GM18867 (cell line): Measurements from ENCODE around the gene CELSR2.
A peak's percentile ranks its signal among the peaks of the same experiment; 100 is the strongest.
"Not testable (repeated sequence)": the region's sequence is repeated elsewhere in the genome, so short reads cannot be mapped to it uniquely, and the experiment has no call there.

Experiments
- ATAC-seq: cut with Tn5 transposase; IDR thresholded peaks from one replicate; pipeline ENCODE4 v1.9.1; 2021; ENCODE audit warnings: mild to moderate bottlenecking, moderate library complexity; ENCODE audit not compliant: unreplicated experiment

Gene CELSR2

DNA sequence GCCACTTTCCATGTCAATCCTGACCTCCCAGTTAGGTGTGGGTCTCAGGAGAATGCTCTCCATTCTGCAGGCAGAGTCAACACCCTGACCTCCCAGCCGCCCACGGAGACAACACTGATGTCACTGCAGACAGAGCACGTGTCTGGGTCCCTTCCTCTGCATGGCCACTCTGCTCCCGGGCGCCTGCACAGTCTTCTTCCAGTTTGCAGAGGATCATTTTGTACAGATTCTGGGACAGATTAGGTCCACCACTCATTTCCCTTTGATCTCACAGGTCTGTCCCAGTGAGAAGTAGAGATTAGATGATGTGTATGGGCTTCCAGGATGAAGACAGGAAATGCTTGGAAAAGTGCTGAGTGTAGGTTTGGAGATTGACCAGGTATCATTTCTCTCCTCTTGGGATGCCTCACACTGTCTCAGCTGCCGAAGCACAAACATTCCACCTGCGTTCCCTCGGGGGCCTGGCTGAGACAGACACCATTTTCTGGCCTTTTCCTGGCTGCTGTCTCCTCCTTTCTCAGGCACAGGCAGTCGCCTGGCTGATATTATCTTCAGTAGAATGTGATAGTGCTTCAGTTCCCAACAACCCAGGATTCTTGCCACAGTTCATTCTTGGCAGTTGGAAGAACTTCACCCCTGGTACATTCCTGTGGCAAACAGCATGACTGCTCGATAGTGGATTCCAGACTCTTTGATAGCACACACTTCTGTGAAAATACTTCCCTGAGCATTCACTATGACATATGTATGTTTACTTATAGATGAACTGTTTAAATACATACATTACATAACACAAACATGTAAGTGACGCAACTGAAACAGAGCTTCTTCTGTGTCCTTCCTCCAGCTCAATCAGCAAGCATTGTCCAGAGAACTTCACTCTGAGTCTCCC lies 49.6 kb downstream of the CELSR2 start:
- ATAC-seq: peak; percentile 51

GRCh38 chr1:109299558-109300343 lies 50.4 kb downstream of the CELSR2 start:
- no peak for ATAC-seq

DNA sequence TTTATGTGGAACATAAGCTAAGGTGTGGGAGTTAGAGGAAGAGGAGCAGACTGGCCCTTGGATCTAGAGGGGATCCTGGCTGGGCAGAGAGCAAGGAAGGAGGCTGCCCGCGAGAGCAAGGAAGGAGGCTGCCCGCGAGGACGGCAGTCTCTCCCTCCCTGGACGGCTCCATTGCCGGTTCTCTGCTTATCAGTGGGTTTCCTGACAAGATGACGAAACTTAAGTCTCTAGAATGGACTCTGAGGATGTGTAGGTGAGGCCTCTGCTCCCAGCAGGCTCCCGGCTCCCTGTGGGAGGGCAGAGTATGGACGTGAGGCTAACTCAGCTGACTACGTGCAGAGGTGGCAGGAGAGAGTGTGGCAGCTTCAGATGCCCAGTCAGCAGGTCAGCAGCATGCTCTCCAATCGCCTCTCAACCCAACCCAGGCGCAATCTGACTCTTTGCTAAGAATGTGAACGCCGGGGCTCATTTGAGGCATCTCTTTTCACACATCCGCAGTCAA lies 51.4 kb downstream of the CELSR2 start:
- ATAC-seq: no peak

DNA sequence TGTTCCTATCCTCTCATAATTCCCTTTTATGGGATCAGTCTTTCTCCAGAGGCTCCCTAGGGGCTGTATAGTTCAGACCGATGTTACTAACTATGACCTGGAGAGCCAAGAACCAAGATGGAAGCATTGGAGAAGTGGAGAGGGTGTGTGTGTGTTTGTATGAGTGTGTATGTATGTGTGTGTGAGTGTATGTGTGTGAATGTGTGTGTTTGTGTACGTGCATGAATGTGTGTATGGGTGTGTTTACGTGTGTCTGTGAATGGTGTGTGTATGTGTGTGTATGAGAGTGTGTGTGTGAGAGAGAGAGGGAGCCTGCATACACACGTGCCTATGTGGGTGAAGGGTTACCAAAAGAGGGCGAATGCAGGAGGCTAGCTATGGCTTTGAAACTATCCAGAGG lies 52.5 kb downstream of the CELSR2 start:
- no peak for ATAC-seq

DNA sequence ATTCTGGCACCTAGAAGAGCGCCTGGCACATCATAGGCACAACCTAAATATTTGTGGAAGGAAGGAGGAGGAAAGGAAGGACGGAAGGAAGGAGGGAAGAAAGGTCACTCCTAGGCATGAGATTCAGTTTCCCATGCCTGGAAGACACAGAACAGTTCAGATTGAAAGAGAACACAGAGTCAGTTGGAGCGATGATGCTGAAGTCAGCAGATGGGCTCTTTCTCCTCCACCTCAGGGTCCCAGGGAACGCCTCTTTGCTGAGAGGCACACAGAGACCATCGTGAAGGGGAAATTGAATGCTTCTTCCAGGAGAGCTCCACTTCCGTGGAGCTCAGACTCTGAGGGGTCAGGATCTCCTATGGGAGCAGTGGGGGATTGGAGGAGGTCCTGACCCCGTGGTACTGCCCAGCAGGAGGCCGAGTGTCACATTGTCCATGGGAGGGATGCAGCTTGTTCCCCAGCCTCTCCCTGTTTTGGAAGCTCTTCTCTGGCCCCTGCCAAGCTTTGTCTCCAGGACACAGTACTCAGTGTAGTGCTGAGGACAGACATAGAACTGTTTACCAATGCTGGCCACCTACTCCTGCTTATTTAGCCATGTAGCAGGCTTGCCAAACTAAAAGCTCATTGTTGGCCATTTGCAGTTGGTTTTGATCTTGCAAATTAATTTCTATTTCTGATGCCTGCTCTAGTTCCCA lies 55.0 kb downstream of the CELSR2 start:
- no peak for ATAC-seq

DNA sequence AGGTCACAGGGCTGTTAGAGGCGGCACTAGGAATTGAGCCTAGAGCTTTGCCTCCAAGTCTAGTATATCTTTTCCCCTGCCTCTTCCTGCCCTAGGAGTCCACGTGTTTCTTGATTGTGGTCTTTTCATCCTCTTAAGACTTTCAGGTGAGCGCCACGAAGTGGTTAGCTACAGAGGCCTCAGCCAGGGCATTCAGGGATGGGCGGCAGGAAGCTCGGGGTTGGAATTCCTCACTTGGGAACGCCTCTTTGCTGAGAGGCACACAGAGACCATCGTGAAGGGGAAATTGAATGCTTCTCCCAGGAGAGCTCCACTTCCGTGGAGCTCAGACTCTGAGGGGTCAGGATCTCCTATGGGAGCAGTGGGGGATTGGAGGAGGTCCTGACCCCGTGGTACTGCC lies 56.7 kb downstream of the CELSR2 start:
- not testable (repeated sequence) for ATAC-seq

DNA sequence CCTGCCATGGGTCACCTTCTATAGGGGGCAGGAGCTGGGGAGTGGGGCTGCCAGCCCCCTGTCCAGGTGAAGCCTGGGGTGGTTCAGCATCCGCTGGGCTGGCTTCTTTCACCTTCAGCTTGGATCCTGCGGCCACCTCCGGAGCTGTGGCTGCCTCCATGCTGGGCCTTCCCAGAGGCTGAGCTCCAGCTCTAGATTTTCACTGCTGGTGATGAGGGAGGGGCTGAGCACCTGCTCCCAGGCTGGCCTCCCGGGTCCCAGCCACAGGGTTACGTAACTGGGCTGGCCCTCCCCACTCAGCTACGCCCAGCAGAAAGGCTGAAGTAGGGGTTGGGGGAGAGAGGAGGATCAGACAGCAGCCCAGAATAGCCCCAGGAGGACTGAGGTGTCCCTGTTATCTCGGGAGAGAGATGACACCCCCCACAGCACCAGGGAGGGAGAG lies 57.5 kb downstream of the CELSR2 start, which contains the start of gene MYBPHL:
MYBPHL (minus strand) TSS at position 180 of the 442 bp plus-strand sequence; CDS start at position 160, 20 bp downstream.
- ATAC-seq: no peak

DNA sequence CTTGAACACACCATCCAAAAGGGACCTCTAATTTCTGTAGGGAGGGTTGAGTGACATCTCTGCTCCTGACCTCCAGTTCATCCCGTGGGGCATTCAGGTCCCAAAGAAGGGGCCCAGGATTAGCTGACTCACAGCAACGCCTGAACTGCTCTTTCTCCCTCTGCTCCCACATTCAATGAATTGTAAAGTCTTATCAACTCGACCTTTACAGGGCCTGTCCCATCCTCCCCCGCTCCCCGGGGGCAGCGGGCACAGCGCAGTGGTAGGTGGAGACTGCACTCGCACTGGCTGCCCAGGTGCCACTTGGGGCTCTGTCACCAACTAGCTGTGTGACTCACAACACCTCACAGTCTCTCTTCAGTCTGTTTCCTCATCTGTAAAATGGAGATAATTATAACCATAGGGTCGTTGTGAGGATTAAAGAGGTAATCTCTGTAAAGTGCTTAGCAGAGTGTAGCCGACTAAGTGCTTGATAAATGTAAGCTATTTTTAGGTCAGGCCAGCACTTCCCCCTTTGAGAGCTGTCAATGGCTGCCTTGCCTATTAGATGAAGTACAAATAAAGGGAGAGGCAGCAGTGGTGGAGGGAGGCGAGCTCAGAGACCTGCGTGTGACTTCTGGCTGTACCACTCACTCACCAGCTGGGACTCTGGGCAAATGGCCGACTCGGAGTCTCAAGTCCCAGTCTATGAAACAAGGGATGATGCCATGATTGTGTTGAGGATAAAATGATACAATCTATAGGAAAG lies 58.1 kb downstream of the CELSR2 start:
- ATAC-seq: no peak

DNA sequence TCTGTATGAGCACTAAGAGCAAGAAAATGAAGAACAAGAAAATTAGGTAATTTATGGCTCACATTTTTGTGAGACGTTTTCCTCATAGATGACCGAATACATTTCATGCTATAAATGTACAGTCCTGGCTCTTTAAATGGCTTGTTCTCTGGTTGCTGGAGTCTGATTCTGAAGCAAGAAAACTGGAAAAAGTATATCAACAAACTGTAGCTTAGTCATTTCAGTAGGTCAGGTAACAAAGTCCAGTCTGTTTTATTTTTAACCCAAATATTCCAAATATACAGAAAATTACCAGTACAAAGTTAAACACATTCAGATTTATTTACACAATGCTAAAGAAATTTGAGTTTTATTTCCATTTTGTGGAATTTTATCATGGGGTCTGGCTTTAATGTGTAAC lies 60.0 kb downstream of the CELSR2 start:
- no peak for ATAC-seq

DNA sequence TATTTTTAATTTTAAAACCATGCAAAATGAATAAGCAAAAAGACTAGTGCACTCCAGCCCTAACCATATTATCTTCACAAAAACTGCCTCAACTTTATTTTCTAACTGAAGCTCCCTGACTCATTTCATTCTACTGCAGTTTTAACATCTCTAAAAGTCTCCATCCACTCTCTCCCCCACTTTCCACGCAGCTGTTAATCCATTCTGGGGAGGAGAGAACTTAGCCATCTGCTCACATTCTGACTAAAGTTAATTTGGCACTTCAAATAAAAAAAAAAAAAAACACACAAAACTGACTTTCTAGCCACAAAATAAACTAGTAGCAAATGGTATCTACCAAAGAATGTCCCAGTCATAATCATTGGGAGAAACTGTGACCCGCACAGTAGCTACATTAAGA lies 62.9 kb downstream of the CELSR2 start:
- ATAC-seq: no peak

GRCh38 chr1:109312978-109313775 lies 63.8 kb downstream of the CELSR2 start:
- no peak for ATAC-seq

DNA sequence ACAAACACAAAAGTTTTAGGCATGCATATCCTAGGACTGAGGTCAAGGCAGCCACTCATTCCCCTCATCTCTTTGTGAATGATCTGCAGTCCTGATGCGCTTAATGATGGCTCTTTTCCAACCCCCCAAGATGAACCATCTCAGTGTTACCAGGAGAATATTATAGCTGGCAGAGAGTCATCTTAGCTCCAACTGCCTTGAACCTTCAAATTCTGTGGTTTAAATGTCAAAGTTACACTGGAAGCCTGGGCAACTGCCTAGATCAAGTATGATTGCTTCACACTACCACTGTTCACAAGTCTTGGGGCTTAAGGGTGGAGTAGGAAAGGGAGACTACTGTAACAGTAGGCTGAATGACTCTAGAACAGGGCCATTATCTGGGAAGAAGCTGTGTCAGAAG lies 65.5 kb downstream of the CELSR2 start:
- ATAC-seq: no peak

DNA sequence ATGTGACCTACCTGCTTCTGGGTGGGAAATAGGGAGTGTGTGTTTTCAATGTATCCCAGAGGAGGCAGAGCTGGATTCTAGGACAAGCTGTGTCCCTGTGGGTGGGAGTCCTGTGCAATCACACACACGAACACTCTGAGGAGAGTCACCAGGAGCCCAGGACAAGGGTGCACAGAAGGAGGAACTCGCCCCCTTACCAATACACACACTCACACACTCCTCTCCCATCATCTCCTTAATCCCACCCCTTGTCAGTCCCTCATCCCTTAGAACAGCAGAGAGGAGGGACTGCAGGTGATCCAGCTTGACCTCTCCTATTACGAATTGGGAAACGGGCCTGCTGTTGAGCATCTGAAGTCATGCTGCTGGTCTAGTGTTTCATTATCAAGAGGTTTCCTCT lies 65.9 kb downstream of the CELSR2 start:
- no peak for ATAC-seq

DNA sequence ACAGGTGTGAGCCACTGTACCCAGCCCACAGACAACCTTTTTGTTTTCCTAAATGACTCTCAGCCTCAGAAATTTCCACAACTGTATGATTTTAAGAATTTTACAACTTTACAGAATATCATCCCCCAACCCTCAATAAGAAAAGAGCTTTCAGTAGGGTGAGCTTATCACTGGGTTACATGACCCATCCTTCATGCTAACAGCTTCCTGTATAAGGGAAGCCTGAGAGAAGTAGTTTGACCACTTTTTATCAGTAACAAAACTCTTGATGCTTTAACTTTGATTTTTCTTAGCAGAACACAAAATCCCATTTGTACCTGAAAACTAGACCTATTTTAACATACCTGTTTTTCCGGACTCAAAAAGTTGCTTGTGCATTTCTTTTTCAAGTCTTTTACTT lies 67.2 kb downstream of the CELSR2 start:
- ATAC-seq: no peak

- no peak for ATAC-seq
Measured at GRCh38 chr1:109319114-109319513, 69.8 kb downstream of the CELSR2 start.

DNA sequence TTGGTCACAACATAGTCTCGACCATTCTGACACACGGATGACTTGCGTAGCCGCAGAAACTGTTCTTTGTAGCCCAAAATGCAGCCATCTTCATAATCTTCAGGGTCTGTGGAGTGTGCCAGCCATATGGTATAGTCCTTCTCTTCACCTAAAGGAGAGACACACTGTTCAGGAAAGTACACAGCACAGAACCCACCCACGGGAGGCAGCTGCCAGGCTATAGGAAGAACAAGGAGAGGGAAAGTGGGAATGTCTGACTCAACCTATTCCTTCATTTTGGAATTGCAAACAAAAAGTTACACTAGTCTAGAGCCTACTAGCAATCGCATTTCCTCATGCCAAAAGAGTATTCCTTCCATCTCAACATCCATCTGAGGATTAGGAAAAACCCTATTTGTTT lies 73.6 kb downstream of the CELSR2 start:
- no peak for ATAC-seq
